Right ventricle myocardium superior (tissue), 1 donor: Measurements from ENCODE around the gene FLT3LG. TPM values are rescaled to one million over a fixed set of nuclear protein-coding genes. Genes with fewer than 3 reads are reported as not detected.

ENCODE experiments used
- ATAC-seq: fragments of 200-7000 bp; cut with Tn5 transposase; one replicate; pipeline ENCODE4 v1.9.1; 2020; ENCODE audit warnings: mild to moderate bottlenecking; ENCODE audit not compliant: poor library complexity
- DNase-seq: peaks from one replicate; pipeline ENCODE4 v3.0.0-alpha.2; 2020
- intact Hi-C: fragments of 100-400 bp; cut with DNase I; formaldehyde crosslinking; loops from one replicate; pipeline ENCODE4 v1.11.2; 2022
- total RNA-seq: library from RNA; stranded (reverse); fragmentation: NEBNext Ultra II Directional; extraction: Animal tissue kit (Norgen Biotek cat#: 25700); gene quantifications from one replicate; pipeline ENCODE4 v1.2.1, GENCODE V29; 2021
- donor health status: DM: no; HTN: yes; CAD: no; lungs with severe emphysema.

Gene FLT3LG
- total RNA-seq, 1 donor from 2014 or later: 3.6 TPM

GRCh38 chr19:49475995-49476880, 2.2 kb downstream of the FLT3LG start:
- ATAC-seq (no peak), DNase-seq (no peak)
- intact Hi-C loops: no loop called here

DNA sequence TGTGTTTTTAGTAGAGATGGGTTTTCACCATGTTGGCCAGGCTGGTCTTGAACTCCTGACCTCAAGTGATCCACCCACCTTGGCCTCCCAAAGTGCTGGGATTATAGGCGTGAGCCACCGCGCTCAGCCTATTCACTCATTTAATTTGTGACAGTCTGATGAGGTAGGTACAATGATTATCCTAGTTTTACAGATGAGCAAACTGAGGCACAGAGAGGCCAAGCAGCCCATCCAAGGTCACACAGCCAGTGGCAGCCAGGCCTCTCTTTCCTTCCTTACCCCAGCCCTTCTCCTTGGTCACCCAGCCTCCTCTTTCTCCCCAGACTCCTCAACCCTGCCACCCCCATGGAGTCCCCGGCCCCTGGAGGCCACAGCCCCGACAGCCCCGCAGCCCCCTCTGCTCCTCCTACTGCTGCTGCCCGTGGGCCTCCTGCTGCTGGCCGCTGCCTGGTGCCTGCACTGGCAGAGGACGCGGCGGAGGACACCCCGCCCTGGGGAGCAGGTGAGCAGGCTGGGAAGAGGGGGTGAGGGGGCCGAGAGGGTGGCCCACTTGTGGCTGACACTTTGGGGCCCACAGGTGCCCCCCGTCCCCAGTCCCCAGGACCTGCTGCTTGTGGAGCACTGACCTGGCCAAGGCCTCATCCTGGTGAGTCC, 6.1 kb downstream of the FLT3LG start:
- ATAC-seq (no peak), DNase-seq (no peak)
- intact Hi-C loops: no loop called here

- no peak for DNase-seq
- ATAC-seq: no peak
- intact Hi-C loops: no loop called here
Observed at GRCh38 chr19:49481020-49481683, 7.1 kb downstream of the FLT3LG start.

- intact Hi-C loops: no loop called here
- ATAC-seq (no peak), DNase-seq (no peak)
Observed at GRCh38 chr19:49486232-49486631, 12.2 kb downstream of the FLT3LG start.

DNA sequence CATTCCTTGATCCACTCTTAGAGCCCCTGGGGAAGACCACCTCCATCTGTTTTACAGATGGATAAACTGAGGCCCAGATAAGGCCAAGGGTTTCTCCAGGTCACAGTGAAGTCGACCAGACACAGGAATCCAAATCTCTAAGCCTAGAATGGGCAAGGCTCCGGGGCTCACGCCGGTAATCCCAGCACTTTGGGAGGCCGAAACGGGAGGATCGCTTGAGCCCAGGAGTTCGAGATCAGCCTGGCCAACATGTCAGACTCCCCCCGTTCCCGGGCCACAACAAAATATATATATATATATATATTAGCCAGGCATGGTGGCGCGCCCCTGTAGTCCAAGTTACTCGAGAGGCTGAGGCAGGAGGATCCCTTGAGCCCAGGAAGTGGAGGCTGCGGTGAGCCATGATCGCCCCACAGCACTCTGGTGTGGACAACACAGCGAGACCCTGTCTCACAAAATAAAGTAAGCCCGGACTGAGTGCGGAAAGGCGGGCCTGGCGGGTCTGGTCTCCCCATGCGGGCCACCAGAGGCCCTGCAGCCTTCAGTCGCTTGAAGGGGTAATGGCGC, 12.8 kb downstream of the FLT3LG start:
- no peak for DNase-seq
- intact Hi-C loops: no loop called here
- ATAC-seq: no peak

DNA sequence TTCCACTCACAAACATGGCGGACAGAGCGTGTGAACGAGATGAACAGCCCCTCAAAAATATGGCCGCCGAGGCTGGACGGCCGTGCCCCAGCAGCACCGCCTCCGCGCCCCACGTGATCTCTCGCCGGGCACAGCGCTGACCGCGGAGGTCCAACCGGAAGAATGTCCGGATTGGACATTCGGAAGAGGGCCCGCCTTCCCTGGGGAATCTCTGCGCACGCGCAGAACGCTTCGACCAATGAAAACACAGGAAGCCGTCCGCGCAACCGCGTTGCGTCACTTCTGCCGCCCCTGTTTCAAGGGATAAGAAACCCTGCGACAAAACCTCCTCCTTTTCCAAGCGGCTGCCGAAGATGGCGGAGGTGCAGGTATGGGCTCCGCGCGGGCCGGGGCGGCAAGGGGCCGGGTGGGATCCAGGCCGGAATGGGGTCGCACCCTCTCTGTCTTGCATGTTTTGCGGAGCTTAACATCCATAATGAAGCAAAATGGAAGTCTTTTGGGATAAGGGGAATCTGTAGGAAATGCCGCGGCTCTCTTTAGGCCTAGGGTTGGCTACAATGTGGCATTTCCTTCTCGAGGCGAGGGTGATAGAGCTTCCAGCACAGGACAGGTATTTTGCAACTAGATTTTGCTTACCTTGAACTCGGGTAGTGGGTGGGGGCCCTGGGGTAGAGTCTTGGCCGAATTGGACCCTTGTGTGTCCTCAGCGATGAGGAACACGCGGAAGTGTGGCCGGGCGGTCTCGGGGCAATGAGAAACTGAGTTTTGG, 13.4 kb downstream of the FLT3LG start, which contains the start of gene RPL13A:
RPL13A (plus strand) TSS at position 332 of the 769 bp plus-strand sequence; CDS start at position 354, 22 bp downstream.
- DNase-seq: peak; percentile 100
- intact Hi-C loops: no loop called here
- ATAC-seq: peak; percentile 98

- intact Hi-C loops: no loop called here
- ATAC-seq (no peak), DNase-seq (no peak)
Observed at GRCh38 chr19:49488046-49488862, 14.2 kb downstream of the FLT3LG start.

DNA sequence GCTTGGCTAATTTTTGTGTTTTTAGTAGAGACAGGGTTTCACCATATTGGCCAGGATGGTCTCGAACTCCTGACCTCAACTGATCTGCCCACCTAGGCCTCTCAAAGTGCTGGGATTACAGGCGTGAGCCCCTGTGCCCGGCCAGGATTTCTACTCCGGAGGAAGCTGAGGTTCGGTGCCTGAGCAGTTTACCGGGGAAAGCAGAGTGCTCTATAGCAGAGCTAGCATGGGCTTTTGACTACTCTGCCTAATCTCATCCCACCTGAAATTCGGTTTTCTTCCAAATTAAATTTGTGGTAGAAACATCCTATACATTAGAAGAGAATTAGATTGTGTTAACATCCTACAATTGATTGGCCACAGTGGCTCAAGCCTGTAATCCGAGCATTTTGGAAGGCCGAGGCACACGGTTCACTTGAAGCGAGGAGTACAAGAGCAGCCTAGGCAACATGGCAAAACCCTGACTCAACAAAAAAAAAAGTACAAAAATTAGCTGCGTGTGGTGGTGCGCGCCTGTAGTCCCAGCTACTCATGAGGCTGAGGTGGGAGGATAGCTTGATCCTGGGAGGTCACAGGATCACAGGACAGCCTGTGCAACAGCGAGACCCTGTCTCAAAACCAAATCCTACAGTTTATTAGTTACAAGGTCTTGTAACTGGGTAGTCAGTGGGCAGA, 15.0 kb downstream of the FLT3LG start:
- ATAC-seq: no peak
- intact Hi-C loops: no loop called here
- DNase-seq: no peak

GRCh38 chr19:49489601-49490167, 15.7 kb downstream of the FLT3LG start:
- no peak for DNase-seq
- ATAC-seq: no peak
- intact Hi-C loops: no loop called here

- ATAC-seq: no peak
- intact Hi-C loops: no loop called here
- no peak for DNase-seq
Observed at GRCh38 chr19:49490287-49491029, 16.4 kb downstream of the FLT3LG start.

DNA sequence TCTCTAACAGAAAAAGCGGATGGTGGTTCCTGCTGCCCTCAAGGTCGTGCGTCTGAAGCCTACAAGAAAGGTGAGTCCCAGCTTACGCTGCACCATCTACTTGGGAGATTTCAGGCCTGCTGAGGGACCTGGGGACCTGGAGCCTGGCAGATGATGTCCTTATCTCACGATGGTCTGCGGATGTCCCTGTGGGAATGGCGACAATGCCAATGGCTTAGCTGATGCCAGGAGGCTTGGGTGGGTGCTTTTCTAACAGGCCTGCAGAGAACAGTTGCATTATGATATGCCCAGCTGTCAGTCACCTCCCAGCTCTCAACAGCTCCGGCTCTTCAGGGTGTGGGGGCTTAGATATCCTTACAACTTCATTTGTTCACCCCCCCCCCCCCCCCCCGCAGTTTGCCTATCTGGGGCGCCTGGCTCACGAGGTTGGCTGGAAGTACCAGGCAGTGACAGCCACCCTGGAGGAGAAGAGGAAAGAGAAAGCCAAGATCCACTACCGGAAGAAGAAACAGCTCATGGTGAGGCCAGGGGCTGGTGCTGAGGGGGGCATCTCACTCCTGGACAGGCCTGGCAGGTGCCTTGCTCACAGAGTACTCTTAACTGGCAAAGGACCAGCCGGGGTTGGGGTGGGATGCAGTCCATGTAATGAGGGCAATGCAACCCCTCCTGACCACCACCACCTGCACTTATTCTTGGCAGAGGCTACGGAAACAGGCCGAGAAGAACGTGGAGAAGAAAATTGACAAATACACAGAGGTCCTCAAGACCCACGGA, 17.2 kb downstream of the FLT3LG start:
- DNase-seq (no peak), ATAC-seq (no peak)
- intact Hi-C loops: no loop called here

DNA sequence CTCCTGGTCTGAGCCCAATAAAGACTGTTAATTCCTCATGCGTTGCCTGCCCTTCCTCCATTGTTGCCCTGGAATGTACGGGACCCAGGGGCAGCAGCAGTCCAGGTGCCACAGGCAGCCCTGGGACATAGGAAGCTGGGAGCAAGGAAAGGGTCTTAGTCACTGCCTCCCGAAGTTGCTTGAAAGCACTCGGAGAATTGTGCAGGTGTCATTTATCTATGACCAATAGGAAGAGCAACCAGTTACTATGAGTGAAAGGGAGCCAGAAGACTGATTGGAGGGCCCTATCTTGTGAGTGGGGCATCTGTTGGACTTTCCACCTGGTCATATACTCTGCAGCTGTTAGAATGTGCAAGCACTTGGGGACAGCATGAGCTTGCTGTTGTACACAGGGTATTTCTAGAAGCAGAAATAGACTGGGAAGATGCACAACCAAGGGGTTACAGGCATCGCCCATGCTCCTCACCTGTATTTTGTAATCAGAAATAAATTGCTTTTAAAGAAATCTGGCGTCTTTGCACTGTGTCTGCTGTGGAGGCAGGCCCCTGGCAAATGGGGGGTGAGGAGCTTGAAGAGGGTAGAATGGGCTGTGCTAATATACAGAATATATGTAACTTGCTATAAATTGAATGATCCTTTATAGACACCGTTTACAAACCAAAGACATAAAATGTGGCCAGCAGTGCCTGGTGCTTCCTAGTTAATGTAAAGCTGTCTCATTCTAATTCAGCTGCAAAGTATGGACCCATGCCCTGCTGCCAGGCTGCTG, 18.0 kb downstream of the FLT3LG start:
- ATAC-seq: no peak

DNA sequence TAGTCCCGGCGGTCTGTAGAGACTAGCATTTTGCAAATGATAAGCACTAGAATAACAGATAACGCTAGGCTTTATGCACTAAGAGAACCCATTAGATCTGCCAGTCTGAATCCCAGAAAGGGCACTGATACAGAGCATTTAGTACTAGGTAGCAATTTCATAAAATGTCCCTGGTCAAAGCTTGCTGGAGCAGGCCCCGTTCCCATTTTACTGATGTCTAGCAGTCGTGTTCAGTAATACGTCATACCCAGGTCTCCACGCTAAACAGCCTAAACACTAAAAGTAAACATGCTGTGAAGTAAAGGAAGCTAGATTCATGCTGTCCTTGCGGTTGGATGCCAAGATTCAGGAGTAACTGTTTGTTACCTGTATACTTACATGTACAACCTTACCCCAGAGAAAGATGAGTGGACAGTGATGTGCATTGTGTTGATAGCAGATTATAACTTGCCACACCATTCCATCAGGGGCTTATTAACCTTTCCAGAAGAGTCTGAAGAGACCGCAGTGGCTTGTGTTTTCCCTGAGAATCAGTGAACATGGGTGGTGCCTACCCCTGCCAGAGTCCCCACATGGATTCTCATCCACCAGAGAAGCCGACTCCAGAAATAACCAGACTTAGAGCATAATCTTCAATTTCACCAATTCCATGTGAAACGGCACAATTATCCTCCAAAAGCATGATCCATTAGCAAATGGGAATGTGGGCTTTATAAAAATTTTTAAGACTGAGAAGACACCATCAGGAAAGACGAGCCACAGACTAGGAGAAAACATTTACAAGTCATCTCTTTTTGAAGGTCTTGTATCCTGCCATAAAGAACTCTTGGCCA, 18.8 kb downstream of the FLT3LG start:
- intact Hi-C loops: no loop called here
- DNase-seq (no peak), ATAC-seq (no peak)

More for the DNA sequence above, 18.0 kb downstream of the FLT3LG start:
- intact Hi-C loops: no loop called here
- DNase-seq: no peak

- intact Hi-C loops: no loop called here
- no peak for DNase-seq
- ATAC-seq: no peak
Observed at GRCh38 chr19:49496574-49497008, 22.6 kb downstream of the FLT3LG start.
